ENCODE data around the gene CADPS2.

GRCh38 chr7:122677149-122677548, 209.1 kb downstream of the CADPS2 start:
- TF ChIP-seq CTCF (IDR thresholded peaks at IDR 0.05; ENCODE audit: control extremely low read depth in 1 of 3, insufficient read depth in 1 of 3, low read depth in 1 of 3, low read length in 3 of 3) = no peak
- TF ChIP-seq MAX (IDR thresholded peaks at IDR 0.05) = no peak
- no peak for TF ChIP-seq ASH2L (IDR thresholded peaks at IDR 0.05; ENCODE audit: low read length)
- no peak for TF ChIP-seq SIN3A (conservative IDR thresholded peaks at IDR 0.05 in 1 of 2, IDR thresholded peaks at IDR 0.05 in 1 of 2; ENCODE audit: low read depth in 1 of 2, low read length in 2 of 2)
- no peak for TF ChIP-seq POLR2A (IDR thresholded peaks at IDR 0.05; ENCODE audit: control extremely low read depth in 1 of 2, low read depth in 2 of 2, low read length in 2 of 2)
- TF ChIP-seq POLR2AphosphoS5 (IDR thresholded peaks at IDR 0.05; ENCODE audit: low read depth, low read length) = no peak
- no peak for TF ChIP-seq FOSL1 (IDR thresholded peaks at IDR 0.05; ENCODE audit: insufficient read depth, low read depth, low read length)
- TF ChIP-seq CHD1 (IDR thresholded peaks at IDR 0.05; ENCODE audit: low read depth, low read length) = no peak
- TF ChIP-seq SP4 (IDR thresholded peaks at IDR 0.05; ENCODE audit: low read length) = no peak
- TF ChIP-seq GABPA (IDR thresholded peaks at IDR 0.05; ENCODE audit: borderline replicate concordance, insufficient read depth, low read length) = no peak
- TF ChIP-seq CTBP2 (IDR thresholded peaks at IDR 0.05; ENCODE audit: borderline replicate concordance, insufficient read depth, insufficient read length, low read length) = no peak
- no peak for TF ChIP-seq BRCA1 (IDR thresholded peaks at IDR 0.05; ENCODE audit: low read depth, low read length)
- no peak for TF ChIP-seq EZH2 (IDR thresholded peaks at IDR 0.05; ENCODE audit: low read depth, low read length, severe bottlenecking)
- no peak for TF ChIP-seq RFX5 (IDR thresholded peaks at IDR 0.05; ENCODE audit: borderline replicate concordance, low read depth, low read length)

Data from H1 (cell line).